Rectal smooth muscle tissue (tissue), 1 donor: ENCODE results near the gene ADAT2.

Source experiments
- H3K27ac ChIP-seq: one replicate; pipeline ENCODE4 v1.7.0; 2013; ENCODE audit warnings: low read depth, low read length, inconsistent platforms
- H3K27me3 ChIP-seq: one replicate; pipeline ENCODE4 v1.7.0; 2013; ENCODE audit warnings: low read length; ENCODE audit not compliant: control insufficient read depth, insufficient read depth
- H3K36me3 ChIP-seq: one replicate; pipeline ENCODE4 v1.7.0; 2013; ENCODE audit warnings: low read length; ENCODE audit not compliant: control insufficient read depth, insufficient read depth
- H3K4me1 ChIP-seq: one replicate; pipeline ENCODE4 v1.7.0; 2013; ENCODE audit warnings: low read length; ENCODE audit not compliant: control insufficient read depth, insufficient read depth
- H3K4me3 ChIP-seq: one replicate; pipeline ENCODE4 v1.7.0; 2013; ENCODE audit warnings: low read length
- H3K9ac ChIP-seq: one replicate; pipeline ENCODE4 v1.7.0; 2013; ENCODE audit warnings: low read length

Gene ADAT2

DNA sequence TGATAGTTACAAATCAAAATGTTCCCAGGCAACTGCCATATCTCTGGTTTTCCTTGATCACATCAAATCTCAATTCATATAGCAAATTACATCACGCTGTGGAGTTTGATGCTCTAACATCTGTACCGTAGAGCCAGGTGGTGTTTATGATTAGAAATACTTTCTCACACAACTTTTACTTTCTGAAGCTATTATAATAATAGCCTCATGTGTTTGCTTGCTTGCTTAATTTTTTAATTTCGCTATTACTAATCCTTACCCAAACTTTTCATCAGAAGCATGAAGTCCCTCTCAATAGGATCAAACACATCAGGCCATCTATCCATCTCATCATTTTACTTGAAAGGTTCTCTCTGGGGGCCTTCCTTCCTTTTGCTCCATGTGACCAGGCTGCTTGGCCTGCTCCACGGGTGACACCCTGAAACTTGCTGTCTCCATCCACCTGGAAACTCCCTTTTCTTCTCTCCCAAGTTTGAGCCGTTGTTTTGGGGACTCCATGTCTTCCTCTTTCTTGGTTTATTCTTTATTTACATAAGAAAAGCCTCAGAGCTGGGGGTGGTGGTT, 75.4 kb downstream of the ADAT2 start:
- no peaks in the 10 kb centered on the region for H3K27me3 ChIP-seq
- H3K27ac ChIP-seq = no peak overlapping the region
- no peaks in the 10 kb centered on the region for H3K4me1 ChIP-seq
- H3K36me3 ChIP-seq = no peaks in the 10 kb centered on the region
- H3K4me3 ChIP-seq = no peak overlapping the region
- H3K9ac ChIP-seq = no peak overlapping the region

DNA sequence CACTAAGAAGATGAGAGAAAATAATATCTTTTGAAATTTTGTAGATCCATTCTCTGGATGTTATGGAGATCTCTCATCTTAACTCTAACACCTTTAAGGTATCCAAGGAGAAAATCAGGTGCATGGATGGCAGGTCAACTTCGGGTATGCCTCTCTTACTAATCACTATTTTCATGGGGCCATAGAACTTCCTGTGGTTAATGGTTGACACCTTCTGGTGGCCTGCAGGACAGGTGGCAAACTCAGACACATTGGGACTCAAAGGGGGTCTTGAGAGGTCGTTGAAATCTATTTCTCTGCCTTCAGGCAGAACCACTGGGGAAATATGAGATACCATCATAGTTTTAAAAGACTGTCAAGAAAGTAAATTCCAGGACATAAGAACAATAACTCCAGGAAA, 76.5 kb downstream of the ADAT2 start:
- Histone ChIP-seq H3K9ac (no peak overlapping the region), H3K36me3 (no peaks in the 10 kb centered on the region)

More for the DNA sequence above, 76.5 kb downstream of the ADAT2 start:
- Histone ChIP-seq H3K4me1 (no peaks in the 10 kb centered on the region), H3K27ac (no peak overlapping the region), H3K27me3 (no peaks in the 10 kb centered on the region), H3K4me3 (no peak overlapping the region)
